ENCODE data around the gene DSCAML1. TPM values are rescaled to one million over a fixed set of nuclear protein-coding genes. Genes with fewer than 3 reads are reported as not detected.
"Not testable (repeated sequence)": the region's sequence is repeated elsewhere in the genome, so short reads cannot be mapped to it uniquely, and the experiment has no call there.

Gene DSCAML1
- total RNA-seq, 1 donor from 2014 or later, result not detected

DNA sequence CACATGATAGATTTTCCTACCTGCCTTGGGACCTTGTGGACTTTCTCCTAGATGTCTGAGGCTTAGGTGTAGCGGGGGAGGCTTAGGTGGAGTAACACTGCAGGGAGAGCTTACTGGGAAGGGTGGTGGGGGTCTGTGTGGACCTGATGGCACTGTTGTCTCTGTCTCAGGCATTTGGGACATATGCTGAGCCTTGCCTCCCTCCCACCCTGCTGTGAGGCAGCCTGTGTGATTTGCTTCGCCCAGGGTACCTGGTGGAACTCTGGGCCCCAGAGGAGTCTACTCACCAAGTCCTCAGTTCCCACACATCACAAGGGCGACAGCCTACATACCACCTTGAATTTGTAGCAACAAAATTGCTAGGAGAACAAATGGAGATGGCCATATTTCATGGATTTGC is 388.7 kb downstream of the DSCAML1 start:
- H3K4me3 Mint-ChIP-seq (ENCODE audit: unreplicated experiment), result no peak overlapping the region
- TF ChIP-seq, protein P1, sequence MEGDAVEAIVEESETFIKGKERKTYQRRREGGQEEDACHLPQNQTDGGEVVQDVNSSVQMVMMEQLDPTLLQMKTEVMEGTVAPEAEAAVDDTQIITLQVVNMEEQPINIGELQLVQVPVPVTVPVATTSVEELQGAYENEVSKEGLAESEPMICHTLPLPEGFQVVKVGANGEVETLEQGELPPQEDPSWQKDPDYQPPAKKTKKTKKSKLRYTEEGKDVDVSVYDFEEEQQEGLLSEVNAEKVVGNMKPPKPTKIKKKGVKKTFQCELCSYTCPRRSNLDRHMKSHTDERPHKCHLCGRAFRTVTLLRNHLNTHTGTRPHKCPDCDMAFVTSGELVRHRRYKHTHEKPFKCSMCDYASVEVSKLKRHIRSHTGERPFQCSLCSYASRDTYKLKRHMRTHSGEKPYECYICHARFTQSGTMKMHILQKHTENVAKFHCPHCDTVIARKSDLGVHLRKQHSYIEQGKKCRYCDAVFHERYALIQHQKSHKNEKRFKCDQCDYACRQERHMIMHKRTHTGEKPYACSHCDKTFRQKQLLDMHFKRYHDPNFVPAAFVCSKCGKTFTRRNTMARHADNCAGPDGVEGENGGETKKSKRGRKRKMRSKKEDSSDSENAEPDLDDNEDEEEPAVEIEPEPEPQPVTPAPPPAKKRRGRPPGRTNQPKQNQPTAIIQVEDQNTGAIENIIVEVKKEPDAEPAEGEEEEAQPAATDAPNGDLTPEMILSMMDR (IDR thresholded peaks at IDR 0.05), result no peak
- DNase-seq (ENCODE audit: extremely low spot score, unreplicated experiment), result no peak
- H3K4me1 Mint-ChIP-seq (ENCODE audit: unreplicated experiment), result peaks cover 9% of the 10 kb centered on the region
- no peaks in the 10 kb centered on the region for H3K9me3 Mint-ChIP-seq (ENCODE audit: unreplicated experiment)
- peaks cover 55% of the 10 kb centered on the region for H3K36me3 Mint-ChIP-seq (ENCODE audit: unreplicated experiment)
- H3K27me3 Mint-ChIP-seq (ENCODE audit: unreplicated experiment), result no peaks in the 10 kb centered on the region
- no peak overlapping the region for H3K27ac Mint-ChIP-seq (ENCODE audit: unreplicated experiment)

DNA sequence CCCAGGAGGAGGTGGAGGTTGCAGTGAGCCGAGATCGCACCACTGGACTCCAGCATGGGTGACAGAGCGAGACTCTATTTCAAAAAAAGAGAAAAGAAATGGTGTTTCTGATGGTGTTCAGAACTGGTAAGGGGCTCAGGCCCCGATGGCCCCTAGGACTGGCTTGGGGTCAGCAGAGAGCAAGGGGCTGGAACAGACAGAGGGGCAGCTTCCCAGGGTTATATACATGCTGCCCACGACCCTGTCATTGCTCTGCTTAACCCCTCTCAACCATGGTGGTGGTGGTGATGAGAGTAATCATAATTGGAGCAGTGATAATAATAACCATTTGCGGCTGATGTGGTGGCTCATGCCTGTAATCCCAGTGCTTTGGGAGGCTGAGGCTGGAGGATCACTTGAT is 390.0 kb downstream of the DSCAML1 start:
- Mint-ChIP-seq H3K36me3 (ENCODE audit: unreplicated experiment) (peaks cover 64% of the 10 kb centered on the region), H3K9me3 (ENCODE audit: unreplicated experiment) (no peaks in the 10 kb centered on the region), H3K27ac (ENCODE audit: unreplicated experiment) (no peak overlapping the region), H3K4me1 (ENCODE audit: unreplicated experiment) (peaks cover 9% of the 10 kb centered on the region), H3K27me3 (ENCODE audit: unreplicated experiment) (no peaks in the 10 kb centered on the region), H3K4me3 (ENCODE audit: unreplicated experiment) (no peak overlapping the region)
- no peak for DNase-seq (ENCODE audit: extremely low spot score, unreplicated experiment)
- TF ChIP-seq, protein P1 (IDR thresholded peaks at IDR 0.05), result no peak

DNA sequence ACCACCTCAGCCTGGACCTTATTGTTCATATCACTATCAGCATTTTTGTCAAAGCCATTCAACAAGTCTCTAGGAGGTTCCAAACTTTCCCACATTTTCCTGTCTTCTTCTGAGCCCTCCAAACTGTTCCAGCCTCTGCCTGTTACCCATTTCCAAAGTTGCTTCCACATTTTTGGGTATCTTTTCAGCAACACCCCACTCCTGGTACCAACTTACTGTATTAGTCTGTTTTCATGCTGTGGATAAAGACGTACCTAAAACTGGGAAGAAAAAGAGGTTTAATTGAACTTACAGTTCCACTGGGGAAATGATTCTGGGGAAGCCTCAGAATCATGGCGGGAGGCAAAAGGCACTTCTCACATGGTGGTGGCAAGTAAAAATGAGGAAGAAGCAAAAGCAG is 391.1 kb downstream of the DSCAML1 start:
- not testable (repeated sequence) for H3K4me1 Mint-ChIP-seq (ENCODE audit: unreplicated experiment); H3K27me3 Mint-ChIP-seq (ENCODE audit: unreplicated experiment); H3K27ac Mint-ChIP-seq (ENCODE audit: unreplicated experiment); H3K4me3 Mint-ChIP-seq (ENCODE audit: unreplicated experiment); DNase-seq (ENCODE audit: extremely low spot score, unreplicated experiment); H3K9me3 Mint-ChIP-seq (ENCODE audit: unreplicated experiment)
- H3K36me3 Mint-ChIP-seq (ENCODE audit: unreplicated experiment), result peaks cover 67% of the 10 kb centered on the region

DNA sequence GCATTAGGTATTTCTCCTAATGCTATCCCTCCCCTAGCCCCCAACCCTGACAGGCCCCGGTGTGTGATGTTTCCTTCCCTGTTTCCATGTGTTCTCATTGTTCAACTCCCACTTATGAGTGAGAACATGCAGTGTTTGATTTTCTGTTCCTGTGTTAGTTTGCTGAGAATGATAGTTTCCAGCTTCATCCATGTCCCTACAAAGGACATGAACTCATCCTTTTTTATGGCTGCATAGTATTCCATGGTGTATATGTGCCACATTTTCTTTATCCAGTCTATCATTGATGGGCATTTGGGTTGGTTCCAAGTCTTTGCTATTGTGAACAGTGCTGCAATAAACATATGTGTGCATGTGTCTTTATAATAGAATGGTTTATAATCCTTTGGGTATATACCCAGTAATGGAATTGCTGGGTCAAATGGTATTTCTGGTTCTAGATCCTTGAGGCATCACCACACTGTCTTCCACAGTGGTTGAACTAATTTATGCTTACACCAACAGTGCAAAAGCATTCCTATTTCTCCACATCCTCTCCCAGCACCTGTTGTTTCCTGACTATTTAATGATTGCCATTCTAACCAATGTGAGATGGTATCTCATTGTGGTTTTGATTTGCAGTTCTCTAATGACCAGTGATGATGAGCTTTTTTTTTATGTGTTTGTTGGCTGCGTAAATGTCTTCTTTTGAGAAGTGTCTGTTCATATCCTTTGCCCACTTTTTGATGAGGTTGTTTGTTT is 397.7 kb downstream of the DSCAML1 start:
- not testable (repeated sequence) for H3K27me3 Mint-ChIP-seq (ENCODE audit: unreplicated experiment)

DNA sequence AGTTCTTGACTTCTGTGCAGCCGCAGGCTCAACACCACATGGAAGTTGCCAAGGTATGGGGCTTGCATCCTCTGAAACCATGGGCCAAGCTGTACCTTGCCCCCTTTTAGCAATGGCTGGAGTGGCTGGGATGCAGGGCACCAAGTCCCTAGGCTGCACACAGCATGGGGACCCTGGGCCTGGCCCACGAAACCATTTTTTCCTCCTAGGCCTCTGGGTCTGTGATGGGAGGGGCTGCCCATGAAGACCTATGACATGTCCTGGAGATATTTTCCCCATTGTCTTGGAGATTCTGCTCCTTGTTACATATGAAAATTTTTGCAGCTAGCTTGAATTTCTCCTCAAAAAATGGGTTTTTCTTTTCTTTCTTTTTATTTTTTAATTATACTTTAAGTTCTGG is 398.4 kb downstream of the DSCAML1 start:
- not testable (repeated sequence) for H3K4me1 Mint-ChIP-seq (ENCODE audit: unreplicated experiment); H3K9me3 Mint-ChIP-seq (ENCODE audit: unreplicated experiment); DNase-seq (ENCODE audit: extremely low spot score, unreplicated experiment); H3K27me3 Mint-ChIP-seq (ENCODE audit: unreplicated experiment); H3K27ac Mint-ChIP-seq (ENCODE audit: unreplicated experiment); H3K4me3 Mint-ChIP-seq (ENCODE audit: unreplicated experiment)
- peaks cover 69% of the 10 kb centered on the region for H3K36me3 Mint-ChIP-seq (ENCODE audit: unreplicated experiment)

More for the DNA sequence above, 397.7 kb downstream of the DSCAML1 start:
- DNase-seq (ENCODE audit: extremely low spot score, unreplicated experiment); H3K27ac Mint-ChIP-seq (ENCODE audit: unreplicated experiment); H3K9me3 Mint-ChIP-seq (ENCODE audit: unreplicated experiment); H3K4me1 Mint-ChIP-seq (ENCODE audit: unreplicated experiment); H3K4me3 Mint-ChIP-seq (ENCODE audit: unreplicated experiment): not testable (repeated sequence)
- peaks cover 70% of the 10 kb centered on the region for H3K36me3 Mint-ChIP-seq (ENCODE audit: unreplicated experiment)

DNA sequence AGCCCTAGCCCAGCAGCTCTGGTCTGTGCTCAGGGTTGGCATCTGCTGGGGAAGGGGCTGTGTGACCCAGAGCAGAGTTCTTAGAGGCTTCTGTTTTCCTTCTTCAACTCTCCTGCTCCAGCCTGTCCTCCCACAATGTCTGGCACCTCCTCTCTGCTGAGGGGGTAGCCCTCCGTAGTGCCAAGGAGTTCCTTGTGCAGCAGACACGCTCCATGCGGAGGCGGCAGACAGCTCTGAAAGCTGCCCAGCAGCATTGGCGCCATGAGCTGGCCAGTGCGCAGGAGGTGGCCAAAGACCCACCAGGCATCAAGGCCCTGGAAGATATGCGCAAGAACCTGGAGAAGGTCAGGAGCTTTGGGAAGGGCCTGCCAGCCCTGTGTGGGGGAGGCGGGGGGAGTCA is 400.0 kb downstream of the DSCAML1 start:
- DNase-seq (ENCODE audit: extremely low spot score, unreplicated experiment), result no peak
- H3K4me3 Mint-ChIP-seq (ENCODE audit: unreplicated experiment), result no peak overlapping the region

More for the DNA sequence above, 400.0 kb downstream of the DSCAML1 start:
- TF ChIP-seq, protein P1 (IDR thresholded peaks at IDR 0.05), result no peak
- Mint-ChIP-seq H3K9me3 (ENCODE audit: unreplicated experiment) (no peaks in the 10 kb centered on the region), H3K36me3 (ENCODE audit: unreplicated experiment) (peaks cover 66% of the 10 kb centered on the region), H3K27ac (ENCODE audit: unreplicated experiment) (no peak overlapping the region), H3K4me1 (ENCODE audit: unreplicated experiment) (no peaks in the 10 kb centered on the region), H3K27me3 (ENCODE audit: unreplicated experiment) (no peaks in the 10 kb centered on the region)
